Inferior parietal cortex (tissue), 1 donor: Measurements from ENCODE around the gene GCNT2.
"Not testable (repeated sequence)": the region's sequence is repeated elsewhere in the genome, so short reads cannot be mapped to it uniquely, and the experiment has no call there.

Experiments
- DNase-seq: peaks from one replicate; pipeline ENCODE4 v3.0.0-alpha.2; 2016; ENCODE audit errors: extremely low spot score

The GCNT2 gene

DNA sequence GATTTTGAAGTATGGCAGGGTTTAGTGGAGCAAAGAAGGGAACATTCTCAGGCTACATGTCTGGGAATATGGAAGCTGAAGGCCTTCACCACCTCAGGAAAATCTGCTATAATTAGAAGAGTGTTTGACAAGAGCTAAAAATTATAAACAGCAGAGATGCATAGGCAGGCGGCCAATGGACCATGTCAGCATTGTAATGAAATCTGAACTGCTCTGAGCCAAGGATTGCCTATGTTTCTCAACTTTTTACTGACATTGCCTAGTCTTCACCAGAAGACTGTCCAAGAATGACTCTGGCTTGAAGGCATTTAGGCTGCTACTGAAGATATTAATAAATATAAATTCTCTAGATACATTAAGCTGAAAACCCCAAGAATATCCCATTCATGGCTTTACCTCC lies 89.1 kb downstream of the GCNT2 start:
- no peak for DNase-seq

- DNase-seq: no peak
Observed at GRCh38 chr6:10612161-10612560, 91.0 kb downstream of the GCNT2 start.

- DNase-seq: no peak
Observed at GRCh38 chr6:10613077-10613476, 91.9 kb downstream of the GCNT2 start.

- no peak for DNase-seq
Observed at GRCh38 chr6:10613723-10614122, 92.6 kb downstream of the GCNT2 start.

DNA sequence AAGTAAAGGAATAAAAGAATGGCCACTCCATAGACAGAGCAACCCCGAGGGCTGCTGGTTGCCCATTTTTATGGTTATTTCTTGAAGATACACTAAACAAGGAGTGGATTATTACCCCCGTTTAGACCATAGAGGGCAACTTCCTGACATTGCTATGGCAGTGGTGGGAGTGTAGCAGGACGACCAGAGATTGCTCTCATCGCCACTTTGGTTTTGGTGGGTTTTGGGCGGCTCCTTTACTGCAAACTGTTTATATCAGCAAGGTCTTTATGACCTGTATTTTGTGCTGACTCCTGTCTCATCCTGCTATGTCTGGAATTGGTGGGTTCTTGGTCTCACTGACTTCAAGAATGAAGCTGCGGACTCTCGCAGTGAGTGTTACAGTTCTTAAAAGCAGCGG lies 94.5 kb downstream of the GCNT2 start:
- no peak for DNase-seq

DNA sequence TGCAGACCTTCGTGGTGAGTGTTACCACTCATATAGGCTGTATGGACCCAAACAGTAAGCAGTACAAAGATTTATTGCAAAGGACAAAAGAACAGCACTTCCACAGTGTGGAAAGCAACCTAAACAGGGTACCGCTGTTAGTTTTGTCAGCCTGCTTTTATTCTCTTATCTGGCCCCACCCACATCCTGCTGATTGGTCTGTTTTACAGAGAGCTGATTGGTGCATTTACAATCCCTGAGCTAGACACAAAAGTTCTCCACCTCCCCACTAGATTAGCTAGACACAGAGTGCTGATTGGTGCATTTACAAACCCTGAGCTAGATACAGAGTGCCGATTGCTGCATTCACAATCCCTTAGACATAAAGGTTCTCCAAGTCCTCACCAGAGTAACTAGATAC lies 95.1 kb downstream of the GCNT2 start:
- not testable (repeated sequence) for DNase-seq

- no peak for DNase-seq
Observed at GRCh38 chr6:10617008-10617696, 96.0 kb downstream of the GCNT2 start.

DNA sequence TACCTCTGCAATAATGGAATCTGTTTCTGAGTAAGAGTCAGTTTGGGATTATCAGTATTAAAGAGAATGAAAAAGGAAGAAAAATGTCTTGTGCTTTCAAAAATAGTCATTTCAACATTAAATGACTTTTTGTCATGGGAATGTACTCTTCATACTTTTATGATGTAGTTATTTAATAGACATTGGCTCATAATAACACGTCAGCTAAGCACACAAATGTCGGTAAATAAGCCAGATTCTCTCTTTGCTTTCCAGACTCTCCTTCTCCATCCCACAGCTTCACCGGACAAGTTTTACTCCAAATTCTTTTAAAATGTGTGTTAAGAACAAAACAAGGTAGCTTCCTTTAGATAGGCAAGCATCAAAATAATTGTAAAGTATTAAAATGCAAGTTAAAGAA lies 97.3 kb downstream of the GCNT2 start:
- DNase-seq: no peak

- DNase-seq: no peak
Observed at GRCh38 chr6:10621213-10621612, 100.1 kb downstream of the GCNT2 start.

DNA sequence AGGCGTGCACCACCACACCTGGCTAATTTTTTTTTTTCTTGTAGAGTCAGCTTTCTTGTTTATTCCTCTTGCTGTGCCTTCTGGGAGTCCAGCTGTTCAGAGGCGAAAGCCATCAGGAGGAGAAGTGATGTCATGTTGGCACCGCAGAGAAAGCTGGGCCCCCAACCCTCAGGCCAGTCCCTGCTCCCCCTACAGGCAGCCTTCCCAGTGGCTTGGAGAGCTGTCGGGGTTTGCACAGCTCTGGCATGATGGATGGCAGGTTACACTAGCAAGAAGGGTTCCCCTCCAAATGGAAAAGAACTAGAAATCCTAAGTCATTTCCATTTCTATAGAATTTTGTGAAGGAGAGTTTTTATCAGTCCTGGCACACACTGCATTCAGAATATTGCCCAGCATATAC lies 100.7 kb downstream of the GCNT2 start:
- DNase-seq: no peak

DNA sequence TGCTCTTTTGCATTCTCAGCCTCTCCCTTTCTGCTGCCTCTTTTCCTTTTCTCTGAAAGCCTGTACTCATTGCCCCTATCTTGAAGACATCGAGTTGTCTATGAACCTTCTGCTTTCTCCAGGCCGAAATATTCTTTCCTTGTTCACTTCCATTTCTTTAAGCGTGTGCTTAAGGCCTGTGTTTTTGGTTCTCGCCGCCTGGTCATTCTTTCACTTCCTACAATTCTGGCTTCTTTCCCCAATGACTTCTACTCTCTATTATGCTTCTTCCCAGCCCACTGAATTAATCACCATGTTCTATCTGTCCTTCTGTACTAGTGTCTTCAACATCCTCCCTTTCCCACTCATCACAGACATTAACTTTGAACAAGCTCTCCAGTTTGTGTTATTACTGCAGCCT lies 103.7 kb downstream of the GCNT2 start:
- no peak for DNase-seq

DNA sequence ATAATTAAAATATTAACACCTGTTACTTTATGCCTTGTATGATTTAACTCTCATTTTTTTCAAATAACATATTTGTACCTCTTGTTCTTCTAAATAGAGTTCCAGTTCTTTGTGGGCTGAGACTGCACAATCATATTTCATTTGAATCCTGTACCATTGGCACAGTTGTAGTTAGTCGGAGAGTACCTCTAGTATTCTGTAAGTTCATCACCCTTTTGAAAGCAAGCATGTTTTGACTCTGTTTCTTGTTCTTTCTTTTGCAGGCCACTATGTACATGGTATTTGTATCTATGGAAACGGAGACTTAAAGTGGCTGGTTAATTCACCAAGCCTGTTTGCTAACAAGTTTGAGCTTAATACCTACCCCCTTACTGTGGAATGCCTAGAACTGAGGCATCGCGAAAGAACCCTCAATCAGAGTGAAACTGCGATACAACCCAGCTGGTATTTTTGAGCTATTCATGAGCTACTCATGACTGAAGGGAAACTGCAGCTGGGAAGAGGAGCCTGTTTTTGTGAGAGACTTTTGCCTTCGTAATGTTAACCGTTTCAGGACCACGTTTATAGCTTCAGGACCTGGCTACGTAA lies 105.1 kb downstream of the GCNT2 start:
- DNase-seq: no peak

DNA sequence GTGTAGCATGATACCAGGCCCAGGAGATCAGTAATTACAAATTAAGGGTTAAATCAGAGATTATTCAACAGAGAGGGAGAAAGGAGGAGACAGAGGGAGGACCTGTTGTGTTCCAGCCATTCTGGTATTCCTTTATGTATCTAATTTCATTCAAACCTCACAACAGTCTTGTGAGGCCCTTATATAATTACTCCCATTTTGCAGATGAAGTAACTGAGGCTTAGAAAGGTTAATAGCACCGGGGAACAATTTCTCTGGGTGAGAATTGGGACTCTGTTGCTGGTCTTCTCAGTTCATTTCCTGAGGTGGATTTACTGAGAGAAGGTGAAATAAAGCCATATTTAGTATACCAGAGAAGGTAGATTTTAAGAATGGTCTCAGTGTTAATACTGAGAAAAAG lies 106.6 kb downstream of the GCNT2 start:
- no peak for DNase-seq

GRCh38 chr6:10630178-10630577 lies 109.0 kb downstream of the GCNT2 start:
- no peak for DNase-seq

DNA sequence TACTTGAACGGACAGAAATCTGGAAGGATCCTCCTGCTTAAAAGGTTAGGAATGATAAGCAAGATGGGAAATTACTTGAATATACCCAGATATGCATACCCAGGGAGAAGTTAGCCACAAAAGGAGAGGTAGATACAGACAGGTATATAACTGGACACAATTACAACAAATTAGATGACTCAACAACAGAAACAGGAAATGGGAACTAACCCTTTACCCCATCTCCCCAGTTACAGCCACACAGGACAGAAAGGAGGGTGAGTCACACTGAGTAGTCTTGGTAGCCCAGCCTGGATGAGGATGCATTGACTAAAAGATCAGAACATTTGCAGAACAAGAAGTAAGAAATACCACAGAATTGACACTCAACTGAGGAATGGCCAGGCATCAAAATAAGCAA lies 112.1 kb downstream of the GCNT2 start:
- DNase-seq: no peak

DNA sequence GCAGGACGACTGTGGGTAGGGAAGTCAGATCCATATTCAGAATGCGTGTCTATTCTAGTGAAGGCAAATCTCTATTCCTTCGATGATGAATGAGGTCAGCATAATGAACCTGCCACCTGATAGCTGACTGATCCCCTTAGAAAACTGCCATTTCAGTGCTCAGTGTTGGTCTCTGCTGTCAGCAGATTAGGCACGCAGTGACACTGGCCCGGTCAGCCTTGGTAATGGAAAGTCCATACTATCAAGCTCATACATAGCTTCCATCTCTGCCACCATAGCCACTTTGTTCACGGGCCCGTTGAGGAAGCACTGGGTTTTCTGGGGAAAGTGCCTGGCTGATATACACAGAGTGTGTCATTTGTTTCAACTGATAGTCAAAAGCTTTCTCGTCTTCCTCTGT lies 119.3 kb downstream of the GCNT2 start:
- DNase-seq: no peak

GRCh38 chr6:10641528-10641927 lies 120.4 kb downstream of the GCNT2 start:
- DNase-seq: no peak

- no peak for DNase-seq
Observed at GRCh38 chr6:10643201-10643651, 122.1 kb downstream of the GCNT2 start.

DNA sequence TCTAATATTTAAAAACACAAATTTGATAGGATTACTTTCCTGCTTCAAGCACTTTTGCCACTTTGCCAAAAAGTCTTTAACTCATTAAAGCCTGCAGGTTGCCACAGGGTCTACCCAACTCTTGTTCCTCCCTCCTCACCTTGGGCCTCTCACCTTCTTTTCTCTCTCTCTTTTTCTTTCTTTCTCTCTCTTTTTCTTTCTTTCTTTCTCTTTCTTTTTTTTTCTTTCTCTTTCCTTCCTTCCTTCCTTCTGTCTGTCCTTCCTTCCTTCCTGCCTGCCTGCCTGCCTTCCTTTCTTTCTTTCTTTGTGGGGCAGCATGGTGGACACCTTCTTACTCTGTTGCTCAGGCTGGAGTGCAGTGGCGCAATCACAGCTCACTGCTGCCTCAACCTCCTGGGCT lies 123.1 kb downstream of the GCNT2 start:
- no peak for DNase-seq

- DNase-seq: no peak
Observed at GRCh38 chr6:10655508-10656055, 134.4 kb downstream of the GCNT2 start.

DNA sequence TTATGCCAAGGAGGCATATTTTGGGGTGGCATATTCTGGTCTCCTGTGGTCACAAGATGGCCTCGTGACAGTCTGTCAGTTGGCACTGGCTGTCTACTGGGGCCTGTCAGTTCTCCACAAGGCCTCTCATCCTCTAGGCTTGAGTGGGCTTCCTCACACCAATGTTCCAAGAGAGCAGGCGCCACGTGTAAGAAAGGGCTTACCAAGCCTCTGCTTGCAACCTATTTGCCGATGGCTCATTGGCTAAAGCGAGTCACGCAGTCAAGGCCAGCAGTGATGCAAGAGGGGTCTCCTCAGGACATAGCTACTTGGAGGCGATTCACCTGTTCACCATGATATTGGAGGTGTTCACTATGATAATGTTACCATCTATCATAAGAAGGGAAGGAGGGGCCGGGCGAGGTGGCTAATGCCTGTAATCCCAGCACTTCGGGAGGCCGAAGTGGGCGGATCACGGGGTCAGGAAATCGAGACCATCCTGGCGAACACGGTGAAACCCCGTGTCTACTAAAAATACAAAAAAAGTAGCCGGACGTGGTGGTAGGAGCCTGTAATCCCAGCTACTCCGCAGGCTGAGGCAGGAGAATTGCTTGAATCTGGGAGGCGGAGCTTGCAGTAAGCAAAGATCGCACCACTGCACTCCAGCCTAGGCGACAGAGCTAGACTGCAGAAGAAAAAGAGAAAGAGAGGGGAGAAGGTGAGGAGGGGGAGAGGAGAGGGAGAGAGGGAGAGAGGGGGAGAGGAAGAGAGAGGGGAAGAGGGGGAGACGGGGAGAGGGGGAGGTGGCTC lies 138.0 kb downstream of the GCNT2 start:
- DNase-seq: no peak

DNA sequence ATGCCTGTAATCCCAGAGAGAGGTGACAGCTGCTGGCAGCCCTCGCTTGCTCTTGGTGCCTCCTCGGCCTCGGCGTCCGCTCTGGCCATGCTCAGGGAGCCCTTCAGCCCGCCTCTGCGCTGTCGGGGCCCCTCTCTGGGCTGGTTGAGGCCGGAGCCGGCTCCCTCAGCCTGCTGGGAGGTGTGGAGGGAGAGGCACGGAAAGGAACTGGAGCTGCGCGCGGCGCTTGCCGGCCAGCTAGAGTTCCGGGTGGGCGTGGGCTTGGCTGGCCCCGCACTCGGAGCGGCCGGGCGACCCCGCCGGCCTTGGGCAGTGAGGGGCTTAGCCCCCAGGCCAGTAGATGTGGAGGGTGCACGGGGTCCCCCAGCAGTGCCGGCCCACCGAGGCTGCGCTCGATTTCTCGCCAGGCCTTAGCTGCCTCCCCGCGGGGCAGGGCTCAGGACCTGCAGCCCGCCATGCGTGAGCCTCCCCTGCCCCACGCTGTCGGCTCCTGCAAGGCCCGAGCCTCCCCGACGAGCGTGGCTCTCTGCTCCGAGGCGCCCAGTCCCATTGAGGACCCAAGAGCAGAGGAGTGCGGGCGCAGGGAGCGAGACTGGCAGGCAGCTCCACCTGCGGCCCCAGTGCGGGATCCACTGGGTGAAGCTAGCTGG lies 138.7 kb downstream of the GCNT2 start:
- no peak for DNase-seq
